Measurements from ENCODE around the gene SPC24.

SPC24 gene

DNA sequence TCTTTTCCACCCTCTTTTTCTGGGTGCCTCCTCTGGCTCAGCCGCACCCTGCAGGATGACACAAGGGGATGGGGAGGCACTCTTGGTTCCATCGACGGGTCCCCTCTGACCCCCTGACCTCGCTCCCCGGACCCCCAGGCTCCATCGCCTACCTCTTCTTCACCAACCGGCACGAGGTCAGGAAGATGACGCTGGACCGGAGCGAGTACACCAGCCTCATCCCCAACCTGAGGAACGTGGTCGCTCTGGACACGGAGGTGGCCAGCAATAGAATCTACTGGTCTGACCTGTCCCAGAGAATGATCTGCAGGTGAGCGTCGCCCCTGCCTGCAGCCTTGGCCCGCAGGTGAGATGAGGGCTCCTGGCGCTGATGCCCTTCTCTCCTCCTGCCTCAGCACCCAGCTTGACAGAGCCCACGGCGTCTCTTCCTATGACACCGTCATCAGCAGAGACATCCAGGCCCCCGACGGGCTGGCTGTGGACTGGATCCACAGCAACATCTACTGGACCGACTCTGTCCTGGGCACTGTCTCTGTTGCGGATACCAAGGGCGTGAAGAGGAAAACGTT is 42.4 kb downstream of the SPC24 start:
- Histone ChIP-seq H3K14ac (ENCODE audit: low read length) (no peak overlapping the region), H3K4ac (ENCODE audit: low read depth, low read length) (no peak overlapping the region), H3K4me3 (ENCODE audit: low read depth, low read length) (no peak overlapping the region), H4K8ac (ENCODE audit: low read depth, low read length) (no peak overlapping the region), H4K91ac (ENCODE audit: low read depth, low read length) (no peak overlapping the region), H4K12ac (ENCODE audit: low read depth, low read length) (no peak overlapping the region), H2BK5ac (ENCODE audit: low read depth, low read length, poor library complexity) (no peak overlapping the region), H2BK12ac (ENCODE audit: low read length) (no peak overlapping the region), H3K79me1 (ENCODE audit: low read length) (no peaks in the 10 kb centered on the region), H3K4me2 (ENCODE audit: low read length) (no peak overlapping the region), H3K9me3 (ENCODE audit: insufficient read depth, low read depth, low read length) (peaks cover 3% of the 10 kb centered on the region), H3K9ac (ENCODE audit: low read length) (no peak overlapping the region), H3K27me3 (ENCODE audit: insufficient read depth, low read length) (no peaks in the 10 kb centered on the region), H3K27ac (ENCODE audit: low read depth, low read length) (no peak overlapping the region), H2AFZ (ENCODE audit: insufficient read depth, low read length, poor library complexity) (no peak overlapping the region), H3K79me2 (ENCODE audit: control insufficient read depth, insufficient read depth, low read length, poor library complexity) (no peaks in the 10 kb centered on the region), H3K18ac (ENCODE audit: low read length) (no peak overlapping the region), H2AK5ac (ENCODE audit: low read length) (no peak overlapping the region), H3K4me1 (ENCODE audit: control insufficient read depth in 1 of 2, insufficient read depth in 2 of 2, low read length in 2 of 2) (no peaks in the 10 kb centered on the region), H3K23ac (ENCODE audit: low read length) (no peak overlapping the region), H2BK120ac (ENCODE audit: insufficient read depth, low read length, poor library complexity) (no peak overlapping the region), H3K36me3 (ENCODE audit: control insufficient read depth in 1 of 2, insufficient read depth in 2 of 2, low read length in 2 of 2) (peaks cover 92 to 93% of the 10 kb centered on the region in 2 experiments)
- no peak for DNase-seq
- WGBS (ENCODE audit: extremely low coverage, insufficient coverage, insufficient read length) = no CpG with 5 or more reads among the region's 27 CpGs

DNA sequence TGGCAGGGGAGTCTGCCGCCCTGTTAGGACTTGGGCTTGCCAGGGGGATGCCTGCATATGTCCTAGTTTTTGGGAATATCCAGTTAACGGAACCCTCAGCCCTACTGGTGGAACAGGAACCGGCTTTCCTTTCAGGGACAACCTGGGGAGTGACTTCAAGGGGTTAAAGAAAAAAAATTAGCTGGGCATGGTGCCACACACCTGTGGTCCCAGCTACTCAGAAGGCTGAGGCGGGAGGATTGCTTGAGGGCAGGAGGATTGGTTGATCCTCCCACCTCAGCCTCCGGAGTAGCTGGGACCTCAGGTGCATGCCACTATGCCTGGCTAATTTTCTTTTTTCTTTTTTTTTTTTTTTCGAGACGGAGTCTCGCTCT is 43.8 kb downstream of the SPC24 start:
- Histone ChIP-seq H4K12ac (ENCODE audit: low read depth, low read length) (no peak overlapping the region), H2AFZ (ENCODE audit: insufficient read depth, low read length, poor library complexity) (no peak overlapping the region), H2BK120ac (ENCODE audit: insufficient read depth, low read length, poor library complexity) (no peak overlapping the region), H3K27me3 (ENCODE audit: insufficient read depth, low read length) (no peaks in the 10 kb centered on the region), H3K36me3 (ENCODE audit: control insufficient read depth in 1 of 2, insufficient read depth in 2 of 2, low read length in 2 of 2) (peaks cover 90 to 92% of the 10 kb centered on the region in 2 experiments), H3K4me1 (ENCODE audit: control insufficient read depth in 1 of 2, insufficient read depth in 2 of 2, low read length in 2 of 2) (no peaks in the 10 kb centered on the region), H2AK5ac (ENCODE audit: low read length) (no peak overlapping the region), H3K79me1 (ENCODE audit: low read length) (no peaks in the 10 kb centered on the region), H3K4me2 (ENCODE audit: low read length) (no peak overlapping the region), H2BK5ac (ENCODE audit: low read depth, low read length, poor library complexity) (no peak overlapping the region), H3K4ac (ENCODE audit: low read depth, low read length) (no peak overlapping the region), H4K8ac (ENCODE audit: low read depth, low read length) (no peak overlapping the region), H3K23ac (ENCODE audit: low read length) (no peak overlapping the region), H3K18ac (ENCODE audit: low read length) (no peak overlapping the region), H3K4me3 (ENCODE audit: low read depth, low read length) (no peak overlapping the region), H4K91ac (ENCODE audit: low read depth, low read length) (no peak overlapping the region), H3K9ac (ENCODE audit: low read length) (no peak overlapping the region), H3K27ac (ENCODE audit: low read depth, low read length) (no peak overlapping the region), H3K14ac (ENCODE audit: low read length) (no peak overlapping the region), H2BK12ac (ENCODE audit: low read length) (no peak overlapping the region), H3K79me2 (ENCODE audit: control insufficient read depth, insufficient read depth, low read length, poor library complexity) (no peaks in the 10 kb centered on the region), H3K9me3 (ENCODE audit: insufficient read depth, low read depth, low read length) (peaks cover 3% of the 10 kb centered on the region)
- no CpG with 5 or more reads among the region's 8 CpGs for WGBS (ENCODE audit: extremely low coverage, insufficient coverage, insufficient read length)
- DNase-seq = no peak

DNA sequence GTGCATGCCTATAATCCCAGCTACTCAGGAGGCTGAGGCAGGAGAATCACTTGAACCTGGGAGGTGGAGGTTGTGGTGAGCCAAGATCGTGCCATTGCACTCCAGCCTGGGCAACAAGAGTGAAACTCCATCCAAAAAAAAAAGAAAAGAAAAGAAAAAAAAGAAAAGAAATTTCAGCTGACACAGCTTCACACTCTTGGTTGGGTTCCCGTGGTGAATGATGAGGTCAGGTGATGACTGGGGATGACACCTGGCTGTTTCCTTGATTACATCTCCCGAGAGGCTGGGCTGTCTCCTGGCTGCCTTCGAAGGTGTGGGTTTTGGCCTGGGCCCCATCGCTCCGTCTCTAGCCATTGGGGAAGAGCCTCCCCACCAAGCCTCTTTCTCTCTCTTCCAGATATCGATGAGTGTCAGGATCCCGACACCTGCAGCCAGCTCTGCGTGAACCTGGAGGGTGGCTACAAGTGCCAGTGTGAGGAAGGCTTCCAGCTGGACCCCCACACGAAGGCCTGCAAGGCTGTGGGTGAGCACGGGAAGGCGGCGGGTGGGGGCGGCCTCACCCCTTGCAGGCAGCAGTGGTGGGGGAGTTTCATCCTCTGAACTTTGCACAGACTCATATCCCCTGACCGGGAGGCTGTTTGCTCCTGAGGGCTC is 44.3 kb downstream of the SPC24 start:
- H2BK5ac ChIP-seq (ENCODE audit: low read depth, low read length, poor library complexity) = no peak overlapping the region
- no peak overlapping the region for H3K9ac ChIP-seq (ENCODE audit: low read length)
- no peak overlapping the region for H2BK12ac ChIP-seq (ENCODE audit: low read length)
- H4K12ac ChIP-seq (ENCODE audit: low read depth, low read length) = no peak overlapping the region
- H2BK120ac ChIP-seq (ENCODE audit: insufficient read depth, low read length, poor library complexity) = no peak overlapping the region
- no peak overlapping the region for H4K91ac ChIP-seq (ENCODE audit: low read depth, low read length)
- no peak overlapping the region for H3K27ac ChIP-seq (ENCODE audit: low read depth, low read length)
- no peak overlapping the region for H4K8ac ChIP-seq (ENCODE audit: low read depth, low read length)
- H3K9me3 ChIP-seq (ENCODE audit: insufficient read depth, low read depth, low read length) = peaks cover 3% of the 10 kb centered on the region
- H3K23ac ChIP-seq (ENCODE audit: low read length) = no peak overlapping the region
- H3K79me1 ChIP-seq (ENCODE audit: low read length) = no peaks in the 10 kb centered on the region
- no CpG with 5 or more reads among the region's 15 CpGs for WGBS (ENCODE audit: extremely low coverage, insufficient coverage, insufficient read length)
- no peak overlapping the region for H3K18ac ChIP-seq (ENCODE audit: low read length)
- no peak overlapping the region for H2AK5ac ChIP-seq (ENCODE audit: low read length)
- no peak overlapping the region for H3K4ac ChIP-seq (ENCODE audit: low read depth, low read length)
- DNase-seq = no peak
- H3K36me3 ChIP-seq (ENCODE audit: control insufficient read depth in 1 of 2, insufficient read depth in 2 of 2, low read length in 2 of 2) = peaks cover 90 to 92% of the 10 kb centered on the region in 2 experiments
- H3K4me2 ChIP-seq (ENCODE audit: low read length) = no peak overlapping the region
- H2AFZ ChIP-seq (ENCODE audit: insufficient read depth, low read length, poor library complexity) = no peak overlapping the region
- H3K4me3 ChIP-seq (ENCODE audit: low read depth, low read length) = no peak overlapping the region
- H3K79me2 ChIP-seq (ENCODE audit: control insufficient read depth, insufficient read depth, low read length, poor library complexity) = no peaks in the 10 kb centered on the region
- H3K14ac ChIP-seq (ENCODE audit: low read length) = no peak overlapping the region
- H3K4me1 ChIP-seq (ENCODE audit: control insufficient read depth in 1 of 2, insufficient read depth in 2 of 2, low read length in 2 of 2) = no peaks in the 10 kb centered on the region
- no peaks in the 10 kb centered on the region for H3K27me3 ChIP-seq (ENCODE audit: insufficient read depth, low read length)

DNA sequence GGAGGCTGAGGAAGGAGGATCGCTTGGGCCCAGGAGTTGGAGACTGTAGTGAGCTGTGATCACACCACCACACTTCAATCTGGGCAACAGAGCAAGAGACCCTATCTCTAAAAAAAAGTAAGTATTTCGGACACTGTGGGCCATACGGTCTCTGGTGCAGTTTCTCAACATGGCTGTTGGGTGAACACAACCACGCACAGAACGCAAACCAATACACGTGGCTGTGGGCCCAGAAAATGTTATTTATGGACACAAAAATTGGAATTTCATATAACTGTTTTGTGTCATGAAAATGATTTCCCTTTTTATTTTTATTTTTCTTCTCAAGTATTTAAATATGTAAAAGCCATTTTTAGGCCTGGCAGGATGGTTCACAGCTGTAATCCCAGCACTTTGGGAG is 46.8 kb downstream of the SPC24 start:
- WGBS (ENCODE audit: extremely low coverage, insufficient coverage, insufficient read length) = no CpG with 5 or more reads among the region's 6 CpGs

More for the DNA sequence above, 46.8 kb downstream of the SPC24 start:
- H2AK5ac ChIP-seq (ENCODE audit: low read length) = no peak overlapping the region
- no peak overlapping the region for H2AFZ ChIP-seq (ENCODE audit: insufficient read depth, low read length, poor library complexity)
- H3K23ac ChIP-seq (ENCODE audit: low read length) = no peak overlapping the region
- H3K9ac ChIP-seq (ENCODE audit: low read length) = no peak overlapping the region
- H3K79me1 ChIP-seq (ENCODE audit: low read length) = no peaks in the 10 kb centered on the region
- H4K12ac ChIP-seq (ENCODE audit: low read depth, low read length) = no peak overlapping the region
- no peak overlapping the region for H3K4me3 ChIP-seq (ENCODE audit: low read depth, low read length)
- no peaks in the 10 kb centered on the region for H3K79me2 ChIP-seq (ENCODE audit: control insufficient read depth, insufficient read depth, low read length, poor library complexity)
- H4K91ac ChIP-seq (ENCODE audit: low read depth, low read length) = no peak overlapping the region
- no peak overlapping the region for H3K27ac ChIP-seq (ENCODE audit: low read depth, low read length)
- H4K8ac ChIP-seq (ENCODE audit: low read depth, low read length) = no peak overlapping the region
- no peak overlapping the region for H3K18ac ChIP-seq (ENCODE audit: low read length)
- no peaks in the 10 kb centered on the region for H3K27me3 ChIP-seq (ENCODE audit: insufficient read depth, low read length)
- H2BK120ac ChIP-seq (ENCODE audit: insufficient read depth, low read length, poor library complexity) = no peak overlapping the region
- no peaks in the 10 kb centered on the region for H3K4me1 ChIP-seq (ENCODE audit: control insufficient read depth in 1 of 2, insufficient read depth in 2 of 2, low read length in 2 of 2)
- no peak overlapping the region for H2BK12ac ChIP-seq (ENCODE audit: low read length)
- DNase-seq = no peak
- no peak overlapping the region for H2BK5ac ChIP-seq (ENCODE audit: low read depth, low read length, poor library complexity)
- H3K4ac ChIP-seq (ENCODE audit: low read depth, low read length) = no peak overlapping the region
- no peaks in the 10 kb centered on the region for H3K9me3 ChIP-seq (ENCODE audit: insufficient read depth, low read depth, low read length)
- no peak overlapping the region for H3K4me2 ChIP-seq (ENCODE audit: low read length)
- no peak overlapping the region for H3K14ac ChIP-seq (ENCODE audit: low read length)
- H3K36me3 ChIP-seq (ENCODE audit: control insufficient read depth in 1 of 2, insufficient read depth in 2 of 2, low read length in 2 of 2) = peaks cover 87 to 88% of the 10 kb centered on the region in 2 experiments
